Measurements from ENCODE around the gene TRA2A.
"Not testable (repeated sequence)": the region's sequence is repeated elsewhere in the genome, so short reads cannot be mapped to it uniquely, and the experiment has no call there.

The TRA2A gene

GRCh38 chr7:23531794-23532489 lies at the start of gene TRA2A:
TRA2A (minus strand) TSS chr7:23531981; CDS start chr7:23531824, 157 bp downstream.
- DNase-seq: peak; percentile 97

GRCh38 chr7:23570592-23571200 lies 38.9 kb upstream of the TRA2A start:
- DNase-seq: peak; percentile 62

- DNase-seq: no peak
Measured at GRCh38 chr7:23558303-23558702, 26.5 kb upstream of the TRA2A start.

GRCh38 chr7:23547662-23548061 lies 15.9 kb upstream of the TRA2A start:
- DNase-seq: no peak

GRCh38 chr7:23546897-23547572 lies 15.3 kb upstream of the TRA2A start:
- DNase-seq: peak; percentile 57

GRCh38 chr7:23545493-23545892 lies 13.7 kb upstream of the TRA2A start:
- no peak for DNase-seq

GRCh38 chr7:23544913-23545354 lies 13.2 kb upstream of the TRA2A start:
- DNase-seq: no peak

- DNase-seq: no peak
Measured at GRCh38 chr7:23542752-23543151, 11.0 kb upstream of the TRA2A start.

GRCh38 chr7:23539494-23539907 lies 7.7 kb upstream of the TRA2A start:
- no peak for DNase-seq

GRCh38 chr7:23538301-23538700 lies 6.5 kb upstream of the TRA2A start:
- no peak for DNase-seq

- no peak for DNase-seq
Measured at GRCh38 chr7:23533238-23533604, 1.4 kb upstream of the TRA2A start.

GRCh38 chr7:23532490-23533237 lies 883 bp upstream of the TRA2A start:
- no peak for DNase-seq

- DNase-seq: peak; percentile 49
Measured at GRCh38 chr7:23531050-23531793, 559 bp downstream of the TRA2A start.

GRCh38 chr7:23530405-23530804 lies 1.4 kb downstream of the TRA2A start:
- DNase-seq: no peak

- DNase-seq: no peak
Measured at GRCh38 chr7:23529262-23529859, 2.4 kb downstream of the TRA2A start.

GRCh38 chr7:23525611-23526010 lies 6.2 kb downstream of the TRA2A start:
- DNase-seq: not testable (repeated sequence)

- no peak for DNase-seq
Measured at GRCh38 chr7:23524473-23524872, 7.3 kb downstream of the TRA2A start.

- DNase-seq: no peak
Measured at GRCh38 chr7:23523486-23524075, 8.2 kb downstream of the TRA2A start.

- DNase-seq: no peak
Measured at GRCh38 chr7:23520582-23520981, 11.2 kb downstream of the TRA2A start.

- DNase-seq: no peak
Measured at GRCh38 chr7:23514755-23515154, 17.0 kb downstream of the TRA2A start.

- not testable (repeated sequence) for DNase-seq
Measured at GRCh38 chr7:23513746-23514145, 18.0 kb downstream of the TRA2A start.

GRCh38 chr7:23494009-23494408 lies 37.8 kb downstream of the TRA2A start:
- no peak for DNase-seq
